Measurements from ENCODE around the gene KIF21B.
"Not testable (repeated sequence)": the region's sequence is repeated elsewhere in the genome, so short reads cannot be mapped to it uniquely, and the experiment has no call there.

KIF21B gene

DNA sequence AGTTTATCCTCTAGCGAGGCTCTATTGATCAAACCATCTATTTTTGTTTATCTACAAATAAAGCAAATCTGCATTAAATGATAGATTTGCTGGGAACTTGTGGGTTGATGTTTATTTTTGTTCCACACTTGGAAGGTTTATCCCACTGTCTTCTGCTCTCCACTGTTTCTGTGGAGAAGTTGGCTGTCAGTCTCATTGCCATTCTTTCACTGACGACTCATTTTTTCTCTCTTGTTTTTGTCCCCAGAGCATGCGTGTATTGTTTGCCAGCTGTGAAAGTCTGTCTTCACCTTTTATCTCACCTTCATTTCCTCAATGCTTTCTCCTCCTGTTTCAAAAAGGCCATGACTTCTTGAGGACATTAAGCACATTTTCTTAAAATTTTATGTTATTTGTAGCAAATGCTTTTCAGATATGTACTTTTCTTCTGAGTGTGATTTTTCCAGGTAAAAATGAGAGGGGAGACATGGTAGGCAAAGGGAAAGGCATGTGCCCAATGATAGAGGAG lies 76.4 kb downstream of the KIF21B start:
- DNase-seq (ENCODE audit: low read depth in 1 of 2, low spot score in 1 of 2): no peak

DNA sequence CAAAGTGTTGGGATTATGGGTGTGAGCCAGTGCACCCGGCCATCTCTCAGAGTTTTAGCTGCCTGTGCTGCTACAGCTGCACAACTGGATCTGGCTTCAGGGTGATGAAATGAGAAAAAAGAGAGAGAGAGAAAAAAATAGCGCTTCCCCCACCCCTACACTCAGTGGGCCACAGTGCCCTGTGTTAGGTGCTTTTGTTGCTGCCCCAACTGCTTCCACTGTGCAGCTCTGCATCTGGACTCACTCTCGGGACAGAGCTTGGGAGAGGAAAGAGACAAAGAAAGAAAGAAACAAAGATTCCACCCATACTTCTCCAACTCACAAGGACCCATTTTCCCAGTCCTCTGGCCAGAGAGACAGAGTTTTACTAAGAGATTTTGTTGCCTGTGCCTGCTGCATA lies 78.4 kb downstream of the KIF21B start:
- DNase-seq (ENCODE audit: low read depth in 1 of 2, low spot score in 1 of 2): no peak

DNA sequence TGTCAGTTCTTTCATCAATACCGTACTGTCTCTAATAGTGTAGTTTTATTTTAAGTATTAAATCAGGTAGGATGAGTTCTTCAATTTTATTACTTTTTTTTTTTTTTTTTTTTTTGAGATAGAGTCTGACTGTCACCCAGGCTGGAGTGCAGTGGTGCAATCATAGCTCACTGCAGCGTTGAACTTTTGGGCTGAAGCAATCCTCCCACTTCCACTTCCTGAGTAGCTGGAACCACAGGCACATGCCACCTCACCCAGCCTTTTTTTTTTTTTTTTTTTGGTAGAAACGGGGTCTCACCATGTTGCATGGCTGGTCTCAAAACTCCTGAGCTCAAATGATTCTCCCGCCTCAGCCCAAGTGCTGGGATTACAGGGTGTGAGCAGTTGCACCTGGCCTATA lies 84.6 kb downstream of the KIF21B start:
- DNase-seq (ENCODE audit: low read depth in 1 of 2, low spot score in 1 of 2): no peak

DNA sequence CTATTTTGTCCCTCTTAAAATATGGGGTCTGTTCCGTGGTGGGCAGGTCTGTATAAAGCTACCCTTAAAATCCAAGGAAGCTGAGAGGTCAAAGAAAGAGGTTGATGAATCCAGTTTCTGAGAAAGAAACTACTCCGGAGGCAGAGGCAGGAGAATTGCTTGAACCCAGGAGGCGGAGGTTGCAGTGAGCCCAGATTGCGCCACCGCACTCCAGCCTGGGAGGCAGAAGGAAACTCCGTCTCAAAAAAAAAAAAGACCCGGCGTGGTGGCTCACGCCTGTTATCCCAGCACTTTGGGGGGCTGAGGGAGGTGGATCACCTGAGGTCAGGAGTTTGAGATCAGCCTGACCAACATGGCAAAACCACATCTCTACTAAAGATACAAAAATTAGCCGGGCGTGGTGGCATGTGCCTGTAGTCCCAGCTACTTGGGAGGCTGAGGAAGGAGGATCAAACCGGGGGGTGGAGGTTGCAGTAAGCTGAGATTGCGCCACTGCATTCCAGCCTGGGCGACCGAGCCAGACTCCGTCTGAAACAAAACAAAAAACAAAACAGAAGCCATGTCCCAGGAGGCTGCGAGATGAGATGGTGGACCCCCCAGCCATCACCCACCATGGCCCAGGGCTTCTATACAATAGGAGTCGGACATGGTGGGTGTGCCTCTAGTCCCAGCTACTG lies 88.1 kb downstream of the KIF21B start:
- DNase-seq (ENCODE audit: low read depth in 1 of 2, low spot score in 1 of 2): not testable (repeated sequence)

DNA sequence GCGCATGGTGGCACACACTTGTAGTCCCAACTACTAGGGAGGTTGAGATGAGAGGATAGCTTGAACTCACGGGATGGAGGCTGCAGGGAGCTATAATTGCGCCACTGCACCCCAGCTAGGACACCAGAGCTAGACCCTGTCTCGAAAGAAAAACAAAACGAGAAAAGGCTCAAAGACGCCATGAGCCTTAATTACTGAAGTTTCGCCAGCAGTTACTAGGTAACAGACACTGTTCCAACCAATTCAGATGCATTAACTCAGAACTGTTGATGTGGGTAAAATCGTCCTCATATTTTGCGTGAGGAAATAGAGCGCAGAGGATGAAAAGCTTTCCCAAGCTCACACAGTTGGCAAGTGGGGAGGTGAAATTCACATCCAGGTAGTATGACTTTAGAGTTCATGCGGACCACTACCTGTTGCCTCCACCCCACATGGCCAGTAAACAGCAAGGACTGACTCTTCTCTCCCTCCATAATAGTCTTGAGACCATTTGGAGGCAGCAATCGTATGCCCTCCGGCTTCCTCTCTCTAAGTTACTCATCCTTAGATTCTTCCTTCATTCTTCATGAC lies 88.8 kb downstream of the KIF21B start:
- DNase-seq (ENCODE audit: low read depth in 1 of 2, low spot score in 1 of 2): no peak

DNA sequence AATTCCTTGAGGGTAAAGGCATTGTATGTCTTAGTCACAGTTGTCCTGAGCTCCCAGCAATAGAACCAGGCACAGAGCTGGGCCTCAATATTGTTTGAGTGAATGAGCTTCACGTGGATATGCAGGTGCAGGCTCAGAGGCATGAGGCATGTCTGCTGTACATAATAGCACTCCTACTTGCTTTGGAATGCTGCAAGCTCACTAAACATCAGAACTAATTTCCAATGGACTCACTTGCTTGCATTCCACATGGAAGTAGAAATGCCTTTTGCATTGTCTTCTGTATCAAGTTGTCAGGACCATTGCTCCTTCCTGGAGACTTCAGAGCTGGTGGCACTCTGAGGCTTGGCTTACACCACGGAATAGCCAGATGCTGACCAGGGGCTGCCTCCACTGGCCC lies 91.7 kb downstream of the KIF21B start:
- no peak for DNase-seq (ENCODE audit: low read depth in 1 of 2, low spot score in 1 of 2)

DNA sequence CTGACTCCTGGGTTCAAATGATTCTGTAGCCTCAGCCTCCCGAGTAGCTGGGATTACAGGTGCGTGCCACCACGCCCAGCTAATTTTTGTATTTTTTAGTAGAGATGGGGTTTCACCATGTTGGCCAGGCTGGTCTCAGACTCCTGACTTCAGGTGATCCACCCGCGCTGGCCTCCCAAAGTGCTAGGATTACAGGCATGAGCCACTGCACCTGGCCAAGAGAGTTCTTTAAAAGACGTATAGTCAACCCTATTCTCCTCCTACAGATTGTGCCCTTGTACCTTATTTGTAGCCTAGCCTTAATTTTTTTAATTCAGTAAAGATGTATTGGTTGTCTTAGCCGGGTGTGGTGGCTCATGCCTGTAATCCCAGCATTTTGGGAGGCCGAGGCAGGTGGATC lies 93.2 kb downstream of the KIF21B start:
- not testable (repeated sequence) for DNase-seq (ENCODE audit: low read depth in 1 of 2, low spot score in 1 of 2)

DNA sequence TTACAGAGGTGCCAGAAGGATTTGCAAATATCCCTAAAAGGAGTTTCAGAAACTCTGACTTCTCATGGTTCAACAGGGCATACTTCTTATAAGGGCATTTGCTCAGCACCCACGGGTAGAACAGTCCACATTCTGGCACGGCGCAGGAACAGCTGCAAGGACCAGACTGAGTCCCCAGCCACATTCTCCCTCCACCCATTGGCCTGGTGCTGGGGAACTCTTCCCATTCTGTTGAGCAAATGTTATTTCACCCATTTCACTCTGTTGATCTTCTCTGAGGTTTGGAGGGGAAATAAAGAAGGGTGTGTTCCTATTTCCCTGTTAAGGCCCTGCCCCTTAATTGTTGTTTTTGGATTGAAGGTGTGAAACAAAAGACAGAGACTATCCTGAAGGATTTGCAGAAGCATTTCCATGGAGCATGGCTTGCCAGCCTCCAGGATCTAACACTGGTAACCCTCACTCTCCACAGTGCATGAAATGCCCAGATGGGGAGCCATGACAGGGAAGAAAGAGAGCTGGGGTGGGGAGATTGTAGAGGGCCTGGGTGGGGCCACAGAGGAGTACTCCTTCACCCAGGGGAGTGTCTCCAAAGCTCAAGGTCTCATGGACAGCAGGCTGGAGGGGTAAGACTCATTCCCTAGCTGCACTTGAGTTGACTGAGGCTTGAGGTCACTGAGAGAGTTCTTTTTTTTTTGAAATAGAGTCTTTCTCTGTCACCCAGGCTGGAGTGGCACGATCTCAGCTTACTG lies 93.8 kb downstream of the KIF21B start:
- DNase-seq (ENCODE audit: low read depth in 1 of 2, low spot score in 1 of 2): no peak

DNA sequence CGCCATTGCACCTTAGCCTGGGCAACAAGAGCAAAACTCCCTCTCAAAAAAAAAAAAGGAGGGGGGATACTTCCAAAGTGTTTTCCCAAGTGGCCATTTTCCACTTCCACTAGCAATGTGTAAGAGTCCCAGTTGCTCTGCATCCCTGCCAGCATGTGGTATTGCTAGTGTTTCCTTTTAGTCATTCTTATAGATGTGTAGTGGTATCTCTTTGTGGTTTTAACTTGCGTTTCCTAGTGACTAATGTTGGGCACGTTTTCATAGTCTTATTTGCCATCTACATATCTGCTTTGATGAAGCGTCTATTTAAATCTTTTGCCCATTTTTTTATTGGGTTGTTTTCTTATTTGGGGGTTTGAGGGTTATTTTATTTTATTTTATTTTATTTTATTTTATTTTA lies 97.7 kb downstream of the KIF21B start:
- DNase-seq (ENCODE audit: low read depth in 1 of 2, low spot score in 1 of 2): no peak

DNA sequence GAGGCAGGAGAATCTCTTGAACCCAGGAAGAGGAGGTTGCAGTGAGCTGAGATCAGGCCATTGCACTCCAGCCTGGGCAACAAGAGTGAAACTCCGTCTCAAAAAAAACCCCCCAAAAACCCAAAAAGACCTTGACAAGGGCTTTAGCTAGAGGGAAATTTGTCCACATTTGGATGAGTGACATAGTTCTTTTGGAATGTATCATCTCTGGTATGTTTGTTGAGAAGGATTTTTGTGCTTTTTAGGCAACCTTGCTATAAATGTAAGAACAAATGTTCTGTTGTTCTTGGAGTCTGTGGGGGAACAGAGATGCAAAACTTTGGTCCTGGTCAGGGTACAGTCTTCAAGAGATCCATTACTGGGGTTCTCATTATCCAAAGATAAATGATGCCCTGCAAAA lies 99.9 kb downstream of the KIF21B start:
- no peak for DNase-seq (ENCODE audit: low read depth in 1 of 2, low spot score in 1 of 2)

DNA sequence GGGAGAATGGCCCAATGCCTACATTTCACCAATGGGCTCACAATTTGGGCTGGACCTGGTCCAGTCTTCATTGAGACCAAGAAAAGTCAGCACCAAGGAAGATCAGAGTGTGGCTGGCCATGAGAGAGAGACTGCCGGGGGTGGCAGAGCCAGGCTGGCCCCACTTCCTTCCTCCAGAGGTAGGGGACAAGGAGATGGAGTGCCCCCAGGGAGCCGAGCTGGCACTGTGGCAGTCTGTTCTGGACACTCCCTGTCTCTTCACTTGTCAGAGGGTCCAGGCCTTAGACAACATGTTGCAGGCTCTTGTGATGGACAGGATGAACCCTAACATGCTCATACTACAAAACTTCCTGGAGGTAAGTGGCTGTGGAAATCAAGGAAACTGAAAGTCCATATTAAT lies 101.1 kb downstream of the KIF21B start:
- no peak for DNase-seq (ENCODE audit: low read depth in 1 of 2, low spot score in 1 of 2)

DNA sequence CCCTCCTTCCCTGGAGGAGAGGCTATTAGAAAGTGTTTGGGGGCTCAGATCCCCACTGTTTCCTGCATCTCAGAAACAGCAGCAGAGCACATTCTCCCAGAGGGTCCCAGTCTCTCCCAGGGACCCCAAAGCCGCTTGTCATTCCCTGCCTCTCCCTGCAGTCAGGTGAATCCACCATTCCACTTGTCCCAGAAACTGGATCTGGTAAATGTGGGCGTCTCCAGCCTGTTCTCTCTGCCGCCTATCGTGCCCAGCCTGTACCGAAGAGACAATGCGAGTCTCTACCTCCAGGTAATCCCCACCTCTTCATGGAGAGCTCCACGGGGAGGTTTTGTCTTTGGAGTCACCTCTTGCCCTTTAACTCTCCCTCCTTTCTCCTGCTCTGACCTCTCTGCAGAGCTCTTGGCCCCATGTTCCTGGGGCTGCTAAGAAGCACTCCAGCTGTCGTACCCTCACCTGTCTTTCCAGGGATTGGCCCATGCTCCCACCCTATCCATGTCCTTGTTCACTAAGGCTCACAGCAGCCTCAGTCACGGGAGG lies 101.9 kb downstream of the KIF21B start:
- DNase-seq (ENCODE audit: low read depth in 1 of 2, low spot score in 1 of 2): no peak

Measured in activated T-helper 1 cell treated with anti-CD3 and anti-CD28 coated beads, Interleukin-2, amount 50 U/mL, for 16 hours (primary cell).